K562 (cell line): ENCODE measurements around the gene OBSCN. TPM values are rescaled to one million over a fixed set of nuclear protein-coding genes. Genes with fewer than 3 reads are reported as not detected.

Experiments
- CHD4 ChIP-seq: fragments of 200-600 bp; sonication (generic); IDR thresholded peaks from 3 replicates; pipeline ENCODE4 v1.6.1; 2012; ENCODE audit warnings: low read depth, mild to moderate bottlenecking, mixed read lengths, low read length, inconsistent platforms; ENCODE audit not compliant: insufficient read depth, insufficient replicate concordance, poor library complexity, severe bottlenecking
- FOXP4 ChIP-seq: sonication (generic); formaldehyde crosslinking; IDR thresholded peaks from 2 replicates; pipeline ENCODE4 v1.8.0; 2022; ENCODE audit warnings: mild to moderate bottlenecking, missing genetic modification reagents, borderline replicate concordance
- RUNX1 ChIP-seq: sonication (generic); IDR thresholded peaks from 2 replicates; pipeline ENCODE4 v1.6.1; 2016; ENCODE audit warnings: antibody characterized with exemption, low read depth
- SIX5 ChIP-seq, 2 experiments: IDR thresholded peaks; 2 replicates each; pipeline ENCODE4 v1.6.1; 2011; ENCODE audit warnings: low read length in 2 of 2, borderline replicate concordance in 1 of 2, low read depth in 1 of 2, mild to moderate bottlenecking in 1 of 2, moderate library complexity in 1 of 2; ENCODE audit not compliant: insufficient read depth in 1 of 2
- polyA plus RNA-seq, 8 experiments: library from polyadenylated mRNA; depleted of rRNA in 4 of 8; stranded (reverse) in 5 of 8; unstranded in 3 of 8; fragments of >200 nt; fragmentation: Nextera tagmentation in 2 of 8; fragmentation: Illumina TruSeq in 1 of 8; extraction: Ambion mirVana in 2 of 8; extraction: Trizol in 1 of 8; gene quantifications; 2 replicates each; pipeline versions ENCODE4 v1.2.1 to v1.2.3, GENCODE V29; 2011 to 2014; ENCODE audit warnings: inconsistent platforms in 1 of 8, missing spikeins in 1 of 8
- total RNA-seq, 7 experiments: library from RNA; depleted of rRNA in 6 of 7; stranded (reverse); fragments of >200 nt in 6 of 7; fragmentation: Illumina TruSeq in 2 of 7; extraction: Trizol in 2 of 7; gene quantifications; 2 replicates each; pipeline versions ENCODE4 v1.2.1 to v1.2.3, GENCODE V29; 2011 to 2021; ENCODE audit warnings: low replicate concordance in 1 of 7
- TF ChIP-seq, protein P1 (sequence below): fragments of 250-450 bp; sonication (Bioruptor Pico); IDR thresholded peaks from 2 replicates; pipeline ENCODE4 v1.6.1; 2021; ENCODE audit warnings: mild to moderate bottlenecking

Gene OBSCN
- total and polyA plus RNA-seq, 9 of the 15 experiments (the other 6 are each of a cell fraction or from before 2014, with no cell fraction given), result 0.18 to 19.7 (median 3.6) TPM

- no peak for TF ChIP-seq FOXP4 (CRISPR knock-in tag)
- TF ChIP-seq, protein P1, sequence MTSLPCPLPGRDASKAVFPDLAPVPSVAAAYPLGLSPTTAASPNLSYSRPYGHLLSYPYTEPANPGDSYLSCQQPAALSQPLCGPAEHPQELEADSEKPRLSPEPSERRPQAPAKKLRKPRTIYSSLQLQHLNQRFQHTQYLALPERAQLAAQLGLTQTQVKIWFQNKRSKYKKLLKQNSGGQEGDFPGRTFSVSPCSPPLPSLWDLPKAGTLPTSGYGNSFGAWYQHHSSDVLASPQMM (CRISPR knock-in tag), result no peak
- TF ChIP-seq CHD4, result no peak
- TF ChIP-seq SIX5 (IDR thresholded peaks at IDR 0.05; ENCODE audit: borderline replicate concordance in 1 of 2, insufficient read depth in 1 of 2, low read depth in 1 of 2, low read length in 2 of 2), result peak; percentile 26 to 35; a peak in 2 of 4 replicates
- peak; percentile 56; the same call in 1 of the 2 replicates for TF ChIP-seq RUNX1
These were observed 42.3 kb upstream of the OBSCN start, which contains the start of gene IBA57 (continued) for GRCh38 chr1:228165372-228166169.
